SH-SY5Y (cell line): ENCODE results near the gene SLC9A1.

Experiments
- GATA2 ChIP-seq: IDR thresholded peaks from 2 replicates; pipeline ENCODE4 v1.6.1; 2011; ENCODE audit warnings: mild to moderate bottlenecking, low read depth, low read length
- GATA3 ChIP-seq: IDR thresholded peaks from 2 replicates; pipeline ENCODE4 v1.6.1; 2011; ENCODE audit warnings: low read depth, mild to moderate bottlenecking, low read length, moderate library complexity

DNA sequence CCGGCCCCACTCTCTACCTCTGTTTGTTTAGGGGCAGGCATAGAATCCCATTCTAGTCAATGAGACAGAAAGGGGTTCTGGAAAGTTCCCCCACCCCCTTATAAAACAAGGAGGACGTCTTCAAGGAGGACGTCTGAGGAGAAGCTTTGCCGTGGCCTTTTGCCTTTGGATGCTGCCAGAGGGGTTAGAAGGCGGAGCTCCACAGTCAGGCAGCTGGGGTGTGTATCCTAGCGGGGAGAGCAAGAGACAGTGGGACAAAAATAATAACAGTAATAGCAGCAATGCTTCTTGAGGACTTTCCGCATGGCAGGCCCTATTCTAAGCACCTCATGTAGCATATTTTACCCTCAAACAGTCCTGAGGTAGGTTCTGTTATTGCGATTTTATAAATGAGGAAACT lies 94.0 kb downstream of the SLC9A1 start:
- no peak for TF ChIP-seq GATA2
- TF ChIP-seq GATA3, result no peak
